A549 treated with RU486 at 1 μM for 4 hours (cell line): ENCODE data around the gene SLC4A1AP. TPM values are rescaled to one million over a fixed set of nuclear protein-coding genes. Genes with fewer than 3 reads are reported as not detected.

Experiments
- total RNA-seq: library from RNA; stranded (reverse); fragments of 200-300 nt; extraction: Qiagen RNA extraction; gene quantifications from 5 replicates; pipeline ENCODE4 v1.2.3, GENCODE V29; 2022; ENCODE audit warnings: low read depth

SLC4A1AP gene, protein sequence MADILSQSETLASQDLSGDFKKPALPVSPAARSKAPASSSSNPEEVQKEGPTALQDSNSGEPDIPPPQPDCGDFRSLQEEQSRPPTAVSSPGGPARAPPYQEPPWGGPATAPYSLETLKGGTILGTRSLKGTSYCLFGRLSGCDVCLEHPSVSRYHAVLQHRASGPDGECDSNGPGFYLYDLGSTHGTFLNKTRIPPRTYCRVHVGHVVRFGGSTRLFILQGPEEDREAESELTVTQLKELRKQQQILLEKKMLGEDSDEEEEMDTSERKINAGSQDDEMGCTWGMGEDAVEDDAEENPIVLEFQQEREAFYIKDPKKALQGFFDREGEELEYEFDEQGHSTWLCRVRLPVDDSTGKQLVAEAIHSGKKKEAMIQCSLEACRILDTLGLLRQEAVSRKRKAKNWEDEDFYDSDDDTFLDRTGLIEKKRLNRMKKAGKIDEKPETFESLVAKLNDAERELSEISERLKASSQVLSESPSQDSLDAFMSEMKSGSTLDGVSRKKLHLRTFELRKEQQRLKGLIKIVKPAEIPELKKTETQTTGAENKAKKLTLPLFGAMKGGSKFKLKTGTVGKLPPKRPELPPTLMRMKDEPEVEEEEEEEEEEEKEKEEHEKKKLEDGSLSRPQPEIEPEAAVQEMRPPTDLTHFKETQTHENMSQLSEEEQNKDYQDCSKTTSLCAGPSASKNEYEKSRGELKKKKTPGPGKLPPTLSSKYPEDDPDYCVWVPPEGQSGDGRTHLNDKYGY
- total RNA-seq = 28.0 to 37.1 TPM (median 31.5 TPM) in 5 replicates

GRCh38 chr2:27663285-27664153 lies at the start of gene SLC4A1AP, which contains the start of gene SUPT7L:
Gene SLC4A1AP, plus strand, starts transcription at chr2:27663889. Its CDS starts 26 bp downstream, at chr2:27663915.
Gene SUPT7L, minus strand, starts transcription at chr2:27663614. Its CDS starts 1,422 bp downstream, at chr2:27662192.

DNA sequence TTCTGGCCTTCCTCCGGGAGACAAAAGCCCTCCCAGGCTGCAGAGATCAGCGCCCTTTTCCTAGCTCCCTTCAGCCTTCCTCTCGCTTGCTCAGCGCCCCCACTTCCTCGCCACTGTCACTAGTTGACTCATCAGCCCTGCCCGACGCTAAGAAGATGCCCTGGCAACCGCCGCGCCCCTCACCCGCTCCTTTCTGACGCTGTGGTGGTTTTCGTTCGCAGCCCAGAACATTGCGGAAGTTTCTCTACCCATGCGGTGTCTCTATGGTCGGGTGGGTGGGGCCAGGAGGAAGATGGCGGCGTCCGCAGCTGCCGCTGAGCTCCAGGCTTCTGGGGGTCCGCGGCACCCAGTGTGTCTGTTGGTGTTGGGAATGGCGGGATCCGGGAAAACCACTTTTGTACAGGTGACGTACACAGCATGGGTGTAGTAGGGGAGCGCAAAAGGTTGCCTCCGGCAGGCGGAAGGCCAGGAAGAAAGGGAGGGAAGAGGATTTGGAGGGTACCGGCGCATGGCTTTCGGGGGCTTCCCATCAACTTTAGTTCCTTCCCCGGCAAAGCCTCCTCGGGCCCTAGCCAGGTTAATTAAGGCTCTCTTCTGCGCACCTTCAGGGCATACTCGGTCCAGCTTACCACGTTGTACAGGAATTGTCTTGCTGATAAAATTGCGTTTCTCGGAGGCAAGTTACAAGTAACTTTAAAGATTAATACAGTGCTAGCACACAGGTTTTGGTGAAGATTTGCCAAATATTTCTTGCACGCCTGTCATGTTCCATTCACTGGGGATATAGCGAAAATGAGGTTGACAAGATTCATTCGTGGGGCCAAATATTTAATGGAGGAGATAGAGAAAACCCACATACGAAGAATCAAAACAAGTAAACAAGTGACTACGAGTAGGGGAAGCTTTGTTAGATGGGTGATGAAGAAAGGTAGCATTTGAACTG lies 34.7 kb upstream of the SLC4A1AP start, which contains the start of the genes CCDC121 and GPN1:
TSS of gene CCDC121 (minus strand) at position 246 of the 943 bp plus-strand sequence. CDS start 1,213 bp downstream, outside the sequence.
TSS of gene GPN1 (plus strand) at position 284 of the 943 bp plus-strand sequence. CDS start at position 293, 9 bp downstream.

Other genes starting within 250 kb of the SLC4A1AP start
- 125 to 139 TPM (median 132 TPM) in 5 replicates for gene NRBP1, start 235.3 kb upstream of the SLC4A1AP start, total RNA-seq
- 0.66 to 1.1 TPM (median 0.73 TPM) in 5 replicates for gene KRTCAP3, start 221.5 kb upstream of the SLC4A1AP start, total RNA-seq
- 6.9 to 9.3 TPM (median 8.3 TPM) in 5 replicates for gene IFT172, start 174.1 kb upstream of the SLC4A1AP start, total RNA-seq
- 2.1 to 5.5 TPM (median 4.2 TPM) in 5 replicates for gene FNDC4, start 168.7 kb upstream of the SLC4A1AP start, total RNA-seq
- gene GCKR, start 167.1 kb upstream of the SLC4A1AP start, total RNA-seq = 0.17 to 0.62 TPM (median 0.42 TPM) in 4 of 5 replicates, not detected in the other
- gene ZNF512, start 80.8 kb upstream of the SLC4A1AP start, total RNA-seq = 13.5 to 19.0 TPM (median 17.1 TPM) in 5 replicates
- gene CCDC121, start 34.9 kb upstream of the SLC4A1AP start, total RNA-seq = 2.4 to 4.2 TPM (median 3.2 TPM) in 5 replicates
- 56.7 to 61.7 TPM (median 57.5 TPM) in 5 replicates for gene GPN1, start 34.8 kb upstream of the SLC4A1AP start, total RNA-seq
- gene SUPT7L, start 275 bp upstream of the SLC4A1AP start, total RNA-seq = 26.9 to 33.7 TPM (median 31.6 TPM) in 5 replicates
- gene MRPL33, start 107.8 kb downstream of the SLC4A1AP start, total RNA-seq = 282 to 542 TPM (median 292 TPM) in 5 replicates
- gene RBKS, start 226.5 kb downstream of the SLC4A1AP start, total RNA-seq = 6.0 to 8.9 TPM (median 8.0 TPM) in 5 replicates
- gene BABAM2, start 226.8 kb downstream of the SLC4A1AP start, total RNA-seq = 46.0 to 51.9 TPM (median 46.8 TPM) in 5 replicates